K562 (cell line): ENCODE results near the gene PRRC2C.

Experiments
- CTBP1 ChIP-seq: fragments of 450-650 bp; IDR thresholded peaks from 2 replicates; pipeline ENCODE4 v1.6.1; 2016; ENCODE audit warnings: borderline replicate concordance
- CTCF ChIP-seq, 3 experiments: IDR thresholded peaks in 2 of 3; conservative IDR thresholded peaks in 1 of 3; 2 replicates each; pipeline ENCODE4 v1.5.1; 2011 to 2012; ENCODE audit warnings: low read length in 3 of 3, mild to moderate bottlenecking in 3 of 3, control low read depth in 2 of 3, improper control_type of control experiment in 1 of 3, inconsistent platforms in 1 of 3, low read depth in 1 of 3, mixed read lengths in 1 of 3, moderate library complexity in 1 of 3; ENCODE audit not compliant: insufficient read depth in 2 of 3
- MAFK ChIP-seq: IDR thresholded peaks from 2 replicates; pipeline ENCODE4 v1.6.1; 2011; ENCODE audit warnings: low read length, improper control_type of control experiment
- NEUROD1 ChIP-seq: fragments of 150-350 bp; IDR thresholded peaks from 2 replicates; pipeline ENCODE4 v1.6.1; 2014; ENCODE audit warnings: borderline replicate concordance, low read length, low read depth; ENCODE audit not compliant: partially characterized antibody
- NRF1 ChIP-seq, 2 experiments: fragments of 450-650 bp; IDR thresholded peaks in 1 of 2; conservative IDR thresholded peaks in 1 of 2; 2 replicates each; pipeline ENCODE4 v1.6.1; 2014; ENCODE audit warnings: mild to moderate bottlenecking in 2 of 2
- PKNOX1 ChIP-seq: fragments of 450-650 bp; IDR thresholded peaks from 2 replicates; pipeline ENCODE4 v1.6.1; 2016
- PRPF4 ChIP-seq: fragments of 200-400 bp; formaldehyde crosslinking; IDR thresholded peaks from one replicate; pipeline ENCODE4 v1.6.1; 2017; ENCODE audit warnings: low read length, low read depth, mild to moderate bottlenecking; ENCODE audit not compliant: insufficient read depth, poor library complexity, severe bottlenecking
- SRF ChIP-seq, 2 experiments: fragments of 250-450, 450-650 bp in 1 of 2; sonication (Bioruptor Pico) in 1 of 2; sonication (generic) in 1 of 2; formaldehyde crosslinking; IDR thresholded peaks; 2 replicates each; pipeline versions ENCODE4 v1.5.0 to v1.5.1; 2020 to 2022; ENCODE audit warnings: mild to moderate bottlenecking in 1 of 2, missing genetic modification reagents in 1 of 2
- STAT5A ChIP-seq: IDR thresholded peaks from 2 replicates; pipeline ENCODE4 v1.6.1; 2012; ENCODE audit warnings: low read length, inconsistent platforms, borderline replicate concordance
- TAF7 ChIP-seq: fragments of 450-650 bp; IDR thresholded peaks from 2 replicates; pipeline ENCODE4 v1.6.1; 2016; ENCODE audit warnings: missing genetic modification characterization, missing compliant biosample characterization
- TEAD2 ChIP-seq: fragments of 450-650 bp; IDR thresholded peaks from 2 replicates; pipeline ENCODE4 v1.6.1; 2016; ENCODE audit warnings: missing genetic modification characterization, control low read depth, missing compliant biosample characterization
- VEZF1 ChIP-seq: fragments of 200-800 bp; sonication (Bioruptor generic); IDR thresholded peaks from 2 replicates; pipeline ENCODE4 v1.6.1; 2017; ENCODE audit warnings: missing genetic modification characterization, missing compliant biosample characterization
- WHSC1 ChIP-seq: IDR thresholded peaks from one replicate; pipeline ENCODE4 v1.6.1; 2012; ENCODE audit warnings: low read length, control low read depth, inconsistent platforms
- ZNF121 ChIP-seq: sonication (generic); formaldehyde crosslinking; conservative IDR thresholded peaks from 2 replicates; pipeline ENCODE4 v1.8.0; 2022; ENCODE audit warnings: missing genetic modification reagents

- TF ChIP-seq ZNF121 (no peak), CTCF (IDR thresholded peaks at IDR 0.05 in 2 of 3, conservative IDR thresholded peaks at IDR 0.05 in 1 of 3; ENCODE audit: insufficient read depth in 2 of 3, low read depth in 1 of 3, low read length in 3 of 3) (no peak), STAT5A (no peak), PKNOX1 (no peak), TAF7 (tag) (no peak), VEZF1 (CRISPR knock-in tag) (no peak), CTBP1 (no peak), TEAD2 (tag) (no peak), WHSC1 (no peak), NEUROD1 (no peak), MAFK (no peak), PRPF4 (no peak), NRF1 (conservative IDR thresholded peaks at IDR 0.05 in 1 of 2, IDR thresholded peaks at IDR 0.05 in 1 of 2) (no peak), SRF (CRISPR knock-in tag; IDR thresholded peaks at IDR 0.05) (no peak)
Observed at GRCh38 chr1:171500803-171501202, 15.5 kb downstream of the PRRC2C start.
